Thyroid gland (tissue), 4 donors: ENCODE data around the gene PTPRN.

Source experiments
- POLR2A ChIP-seq, 2 donors: fragments of 450-650 bp; IDR thresholded peaks; one replicate each; pipeline ENCODE4 v1.6.1; 2017; ENCODE audit warnings: antibody characterized with exemption in 2 of 2, mild to moderate bottlenecking in 2 of 2, moderate library complexity in 1 of 2
- TF ChIP-seq, protein P1 (sequence below), 6 experiments: fragments of 200-600 bp in 3 of 6; fragments of 450-650 bp in 3 of 6; sonication (generic) in 3 of 6; IDR thresholded peaks; one replicate each; pipeline ENCODE4 v1.5.1; 2016 to 2019; ENCODE audit warnings: antibody characterized with exemption in 6 of 6, mild to moderate bottlenecking in 2 of 6, inconsistent platforms in 1 of 6, moderate library complexity in 1 of 6

DNA sequence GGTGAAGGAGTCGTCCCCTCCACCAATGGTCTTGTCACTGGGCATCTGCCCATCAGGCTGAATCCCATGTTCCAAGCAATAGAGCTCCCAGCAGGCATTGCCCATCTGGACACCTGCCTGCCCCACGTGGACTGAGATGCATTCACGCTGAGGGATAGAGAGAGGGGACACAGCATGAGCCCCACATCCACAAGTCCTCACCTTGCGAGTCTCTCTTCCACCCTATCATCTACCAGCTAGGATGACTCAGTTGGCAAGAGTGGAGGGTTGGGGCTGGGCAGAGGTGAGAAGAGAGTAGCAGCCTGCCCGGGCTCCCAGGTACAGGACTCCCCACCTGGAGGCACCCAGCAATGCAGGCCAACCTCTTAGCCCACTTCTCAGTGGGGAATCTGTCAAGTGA, 57.1 kb downstream of the PTPRN start:
- TF ChIP-seq, protein P1, sequence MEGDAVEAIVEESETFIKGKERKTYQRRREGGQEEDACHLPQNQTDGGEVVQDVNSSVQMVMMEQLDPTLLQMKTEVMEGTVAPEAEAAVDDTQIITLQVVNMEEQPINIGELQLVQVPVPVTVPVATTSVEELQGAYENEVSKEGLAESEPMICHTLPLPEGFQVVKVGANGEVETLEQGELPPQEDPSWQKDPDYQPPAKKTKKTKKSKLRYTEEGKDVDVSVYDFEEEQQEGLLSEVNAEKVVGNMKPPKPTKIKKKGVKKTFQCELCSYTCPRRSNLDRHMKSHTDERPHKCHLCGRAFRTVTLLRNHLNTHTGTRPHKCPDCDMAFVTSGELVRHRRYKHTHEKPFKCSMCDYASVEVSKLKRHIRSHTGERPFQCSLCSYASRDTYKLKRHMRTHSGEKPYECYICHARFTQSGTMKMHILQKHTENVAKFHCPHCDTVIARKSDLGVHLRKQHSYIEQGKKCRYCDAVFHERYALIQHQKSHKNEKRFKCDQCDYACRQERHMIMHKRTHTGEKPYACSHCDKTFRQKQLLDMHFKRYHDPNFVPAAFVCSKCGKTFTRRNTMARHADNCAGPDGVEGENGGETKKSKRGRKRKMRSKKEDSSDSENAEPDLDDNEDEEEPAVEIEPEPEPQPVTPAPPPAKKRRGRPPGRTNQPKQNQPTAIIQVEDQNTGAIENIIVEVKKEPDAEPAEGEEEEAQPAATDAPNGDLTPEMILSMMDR (IDR thresholded peaks at IDR 0.05): no peak
- TF ChIP-seq POLR2A (IDR thresholded peaks at IDR 0.05): no peak
